DOHH2 (cell line): ENCODE data around the gene DLGAP1.

Experiments used
- H3F3A ChIP-seq: fragments of 200-600 bp; sonication (generic), shearing (Covaris generic); 2 replicates; pipeline ENCODE4 v1.6.0; 2016; ENCODE audit warnings: antibody characterized with exemption, mild to moderate bottlenecking; ENCODE audit not compliant: control insufficient read depth, insufficient read depth
- H3K27ac ChIP-seq: fragments of 200-600 bp; sonication (generic); 2 replicates; pipeline ENCODE4 v1.5.1; 2014; ENCODE audit warnings: low read depth, mild to moderate bottlenecking, low read length, moderate library complexity
- H3K27me3 ChIP-seq: fragments of 200-600 bp; sonication (generic); 2 replicates; pipeline ENCODE4 v1.6.1; 2014; ENCODE audit warnings: mild to moderate bottlenecking, low read length, mixed read lengths; ENCODE audit not compliant: control insufficient read depth
- H3K36me3 ChIP-seq: fragments of 200-600 bp; sonication (generic); 2 replicates; pipeline ENCODE4 v1.6.1; 2014; ENCODE audit warnings: mild to moderate bottlenecking, low read length, moderate library complexity, mixed read lengths; ENCODE audit not compliant: control insufficient read depth
- H3K4me1 ChIP-seq: fragments of 200-600 bp; sonication (generic); 2 replicates; pipeline ENCODE4 v1.6.1; 2014; ENCODE audit warnings: mild to moderate bottlenecking, low read length, mixed read lengths; ENCODE audit not compliant: control insufficient read depth
- H3K4me2 ChIP-seq: fragments of 200-600 bp; sonication (generic); 2 replicates; pipeline ENCODE4 v1.6.0; 2014; ENCODE audit warnings: mild to moderate bottlenecking, low read length, moderate library complexity
- H3K4me3 ChIP-seq: fragments of 200-600 bp; sonication (generic); 2 replicates; pipeline ENCODE4 v1.5.1; 2014; ENCODE audit warnings: mild to moderate bottlenecking, low read length, mixed read lengths
- H3K79me2 ChIP-seq: fragments of 200-600 bp; sonication (generic); 2 replicates; pipeline ENCODE4 v1.6.1; 2014; ENCODE audit warnings: mild to moderate bottlenecking, low read length, mixed read lengths; ENCODE audit not compliant: control insufficient read depth
- H3K9me2 ChIP-seq: fragments of 200-600 bp; sonication (generic); replicated peaks from 2 replicates; pipeline ENCODE4 v1.6.1; 2014; ENCODE audit warnings: mild to moderate bottlenecking, low read length, mixed read lengths; ENCODE audit not compliant: control insufficient read depth
- H3K9me3 ChIP-seq: fragments of 200-600 bp; sonication (generic); 2 replicates; pipeline ENCODE4 v1.6.1; 2014; ENCODE audit warnings: antibody characterized with exemption, low read length, mixed read lengths; ENCODE audit not compliant: control insufficient read depth, insufficient read depth
- H4K20me1 ChIP-seq: fragments of 200-600 bp; sonication (generic); 2 replicates; pipeline ENCODE4 v1.6.0; 2014; ENCODE audit warnings: low read depth, mild to moderate bottlenecking, antibody characterized with exemption, low read length, moderate library complexity; ENCODE audit not compliant: control insufficient read depth, insufficient read depth
- CTCF ChIP-seq: fragments of 200-600 bp; sonication (generic); IDR thresholded peaks from one replicate; pipeline ENCODE4 v1.5.1; 2014; ENCODE audit warnings: antibody characterized with exemption, mild to moderate bottlenecking, low read depth, low read length; ENCODE audit not compliant: poor library complexity, severe bottlenecking
- EZH2phosphoT487 ChIP-seq: fragments of 200-600 bp; sonication (generic); IDR thresholded peaks from 2 replicates; pipeline ENCODE4 v1.6.1; 2017; ENCODE audit warnings: borderline replicate concordance, mild to moderate bottlenecking, antibody characterized with exemption, low read length, moderate library complexity, mixed read lengths

Gene DLGAP1

DNA sequence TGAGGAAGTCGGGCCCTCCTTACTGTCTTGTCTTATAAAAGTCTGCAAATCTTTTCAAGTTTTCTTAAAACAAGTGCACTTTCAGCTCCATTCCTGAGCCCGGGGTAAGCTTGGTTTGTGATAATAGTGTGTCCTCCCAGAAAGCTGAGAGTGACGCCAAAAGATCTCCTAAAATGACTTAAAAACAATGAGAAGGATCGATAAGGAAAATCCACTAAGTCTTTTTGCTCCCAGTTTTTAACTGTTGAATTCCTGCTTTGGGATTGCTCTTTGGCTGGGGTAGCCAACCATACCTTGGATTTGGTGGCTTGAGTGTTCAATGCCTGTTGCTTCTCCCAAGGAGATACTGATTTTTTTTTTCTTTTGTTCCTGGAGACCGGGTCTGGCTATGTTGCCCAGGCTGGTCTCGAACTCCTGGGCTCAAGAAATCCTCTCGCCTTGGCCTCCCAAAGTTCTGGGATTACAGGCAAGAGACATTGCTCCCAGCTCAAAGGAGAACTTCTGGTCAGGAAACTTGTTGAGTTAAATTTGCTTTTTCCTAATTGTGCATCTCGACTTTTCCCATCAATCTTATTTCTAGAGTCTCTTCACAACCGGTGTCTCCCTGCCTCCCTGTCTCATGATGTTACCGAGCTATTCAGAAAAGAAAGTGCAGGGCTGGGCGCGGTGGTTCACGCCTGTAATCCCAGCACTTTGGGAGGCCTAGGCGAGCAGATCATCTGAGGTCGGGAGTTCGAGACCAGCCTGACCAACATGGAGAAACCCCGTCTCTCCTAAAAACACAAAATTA lies 1002.2 kb downstream of the DLGAP1 start:
- peak overlapping the region; percentile 85 for H3K4me2 ChIP-seq
- no peaks in the 10 kb centered on the region for H3K9me2 ChIP-seq
- TF ChIP-seq CTCF (no peak), EZH2phosphoT487 (no peak)
- peaks cover 49% of the 10 kb centered on the region for H3K4me1 ChIP-seq
- H3K4me3 ChIP-seq = peak overlapping the region; percentile 76
- no peaks in the 10 kb centered on the region for H4K20me1 ChIP-seq
- H3F3A ChIP-seq = peaks cover 19% of the 10 kb centered on the region
- H3K36me3 ChIP-seq = peaks cover 15% of the 10 kb centered on the region
- peaks cover 54% of the 10 kb centered on the region for H3K79me2 ChIP-seq
- H3K9me3 ChIP-seq = no peaks in the 10 kb centered on the region
- H3K27me3 ChIP-seq = no peaks in the 10 kb centered on the region
- no peak overlapping the region for H3K27ac ChIP-seq

DNA sequence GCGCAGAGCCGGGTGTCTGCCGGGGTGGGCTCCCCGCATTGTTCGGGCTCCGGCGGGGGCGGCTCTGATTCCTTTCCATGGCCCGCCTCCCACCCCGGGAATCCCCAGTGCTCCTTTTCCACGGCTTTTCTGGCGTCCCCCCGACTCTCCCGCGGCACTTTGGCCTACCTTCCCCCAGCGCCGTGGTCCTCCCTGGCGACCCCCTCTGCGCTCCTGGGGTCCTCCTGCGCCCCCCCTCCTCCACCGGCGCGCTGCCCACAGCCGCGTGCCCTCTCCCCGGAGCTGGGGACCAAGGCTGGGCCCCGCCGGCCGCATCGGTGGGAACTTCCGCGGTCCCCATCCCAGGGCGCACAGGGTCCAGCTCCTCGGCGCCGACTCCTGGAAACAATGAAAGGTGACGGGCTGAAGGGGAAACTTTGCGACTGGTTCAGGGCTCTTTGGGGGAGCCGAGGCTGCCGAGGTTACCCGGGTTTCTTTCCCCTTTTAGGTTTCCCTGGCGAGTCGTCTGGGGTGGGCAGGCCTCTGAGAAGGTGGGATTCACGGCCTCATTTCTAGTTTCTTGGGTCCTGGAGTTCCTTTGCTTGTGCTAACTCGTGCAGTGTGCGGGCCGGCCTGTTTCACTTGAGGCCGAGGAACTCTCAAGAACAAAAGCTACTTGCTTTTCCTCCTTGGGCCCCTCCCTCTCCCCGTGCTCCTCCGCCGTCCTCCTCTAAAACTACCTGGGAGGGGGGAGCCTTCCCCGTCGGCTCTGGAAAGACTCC lies 1002.9 kb downstream of the DLGAP1 start:
- peaks cover 57% of the 10 kb centered on the region for H3K4me1 ChIP-seq
- H3F3A ChIP-seq = peaks cover 19% of the 10 kb centered on the region
- peak overlapping the region; percentile 69 for H3K4me2 ChIP-seq
- H3K27me3 ChIP-seq = peaks cover 4% of the 10 kb centered on the region; the same call in 1 of the 2 replicates
- no peak overlapping the region for H3K27ac ChIP-seq
- no peaks in the 10 kb centered on the region for H3K9me2 ChIP-seq
- no peaks in the 10 kb centered on the region for H4K20me1 ChIP-seq
- H3K9me3 ChIP-seq = no peaks in the 10 kb centered on the region
- H3K79me2 ChIP-seq = peaks cover 54% of the 10 kb centered on the region
- H3K4me3 ChIP-seq = peak overlapping the region; percentile 76
- no peak for TF ChIP-seq CTCF
- no peak for TF ChIP-seq EZH2phosphoT487
- H3K36me3 ChIP-seq = peaks cover 9% of the 10 kb centered on the region

DNA sequence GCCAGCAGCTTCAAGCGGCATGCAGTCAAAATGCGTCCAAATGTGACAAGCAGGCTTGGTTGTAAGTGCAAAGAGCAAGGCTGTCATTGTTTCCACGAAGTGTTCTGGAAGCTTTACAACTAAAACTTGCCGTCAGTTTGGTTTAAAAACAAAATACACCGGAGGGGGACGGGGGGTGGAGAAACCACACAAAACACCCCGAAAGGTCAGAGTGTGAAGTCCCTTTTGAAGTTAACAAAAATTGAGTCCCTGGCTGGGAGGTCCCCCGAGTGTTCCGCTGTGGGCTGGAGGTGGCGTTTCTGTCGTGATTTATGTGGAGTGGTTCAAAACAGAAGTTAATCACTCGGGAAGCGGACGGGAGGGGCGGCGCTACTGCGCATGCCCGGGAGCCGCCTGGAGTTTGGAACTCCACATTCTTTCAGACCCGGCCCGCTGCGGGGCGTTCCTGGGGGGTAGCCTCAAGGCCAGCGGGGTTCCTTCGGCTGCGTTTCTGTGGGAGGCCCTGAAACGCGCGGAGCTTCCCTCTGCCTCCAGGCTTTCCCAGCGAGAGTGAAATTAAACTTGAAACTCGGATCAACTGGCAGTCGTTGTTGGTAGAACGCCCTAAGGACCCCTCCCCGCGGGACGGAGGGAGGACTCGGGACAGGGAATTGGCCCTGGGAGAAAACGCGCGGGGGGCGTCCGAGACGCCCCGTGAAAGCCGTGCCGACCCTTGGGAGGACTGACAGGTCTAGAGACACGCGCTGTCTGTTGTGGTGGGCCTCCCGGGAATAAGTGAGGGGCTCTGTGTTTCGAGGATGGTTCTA lies 1003.7 kb downstream of the DLGAP1 start:
- peaks cover 57% of the 10 kb centered on the region for H3K4me1 ChIP-seq
- peak overlapping the region; percentile 69 for H3K4me2 ChIP-seq
- H4K20me1 ChIP-seq = no peaks in the 10 kb centered on the region
- H3K9me2 ChIP-seq = no peaks in the 10 kb centered on the region
- peaks cover 9% of the 10 kb centered on the region; the same call in 1 of the 2 replicates for H3K27me3 ChIP-seq
- no peaks in the 10 kb centered on the region for H3K9me3 ChIP-seq
- H3K79me2 ChIP-seq = peaks cover 54% of the 10 kb centered on the region
- peak overlapping the region; percentile 76 for H3K4me3 ChIP-seq
- peaks cover 22% of the 10 kb centered on the region for H3F3A ChIP-seq
- TF ChIP-seq CTCF (no peak), EZH2phosphoT487 (no peak)
- peak overlapping the region; percentile 52 for H3K27ac ChIP-seq
- H3K36me3 ChIP-seq = peaks cover 2% of the 10 kb centered on the region; the same call in 1 of the 2 replicates
